ENCODE data around the gene LAMA3. TPM values are rescaled to one million over a fixed set of nuclear protein-coding genes. Genes with fewer than 3 reads are reported as not detected.

The LAMA3 gene
- polyA plus RNA-seq, 1 of the 3 experiments (the other 2 are of a cell fraction): 3.5 TPM

GRCh38 chr18:23719634-23720201 is 30.5 kb downstream of the LAMA3 start:
- H3K79me2 ChIP-seq (ENCODE audit: insufficient read depth): no peaks in the 10 kb centered on the region
- H3K9me3 ChIP-seq: no peaks in the 10 kb centered on the region
- H3K9ac ChIP-seq: no peak overlapping the region
- peaks cover 29% of the 10 kb centered on the region for H3F3A ChIP-seq (replicated peaks; ENCODE audit: insufficient read depth)
- no peak for DNase-seq
- no peaks in the 10 kb centered on the region for H4K20me1 ChIP-seq (ENCODE audit: insufficient read depth)
- H3K27me3 ChIP-seq (ENCODE audit: insufficient read depth): no peaks in the 10 kb centered on the region
- peaks cover 0 to 25% of the 10 kb centered on the region in 2 experiments; a peak in 2 of 4 replicates for H3K4me1 ChIP-seq (ENCODE audit: control insufficient read depth in 1 of 2, insufficient read depth in 2 of 2, low read depth in 1 of 2, low read length in 1 of 2)
- 15% methylated on average over 1 of the region's 1 CpG for WGBS (ENCODE audit: low lambda C conversion rate)
- no peak overlapping the region for H3K4me3 ChIP-seq (ENCODE audit: low read depth in 2 of 2, low read length in 1 of 2)
- ChIA-PET POLR2A (no interaction called here), CTCF (interaction anchor here (0.8 kb wide), 1 partner anchor 15 kb away, joined by 4 read pairs; no protein-coding TSS in a partner anchor)
- peak overlapping the region; percentile 36; the same call in 1 of the 2 replicates for H3K4me2 ChIP-seq
- H3K36me3 ChIP-seq (replicated peaks in 1 of 2; ENCODE audit: control insufficient read depth in 1 of 2, insufficient read depth in 2 of 2, low read length in 1 of 2): no peaks in the 10 kb centered on the region
- H3K9me2 ChIP-seq: no peaks in the 10 kb centered on the region
- H2AFZ ChIP-seq (ENCODE audit: low read depth): 0 out of 2 replicates have a peak overlapping the region, but pooled peaks have one; percentile 15
- peak overlapping the region; percentile 24 to 91; a peak in 2 of 4 replicates for H3K27ac ChIP-seq (ENCODE audit: low read depth in 2 of 2, low read length in 1 of 2)
- TF ChIP-seq USF2 (IDR thresholded peaks at IDR 0.05; ENCODE audit: borderline replicate concordance, low read depth, low read length) (no peak), FOSL2 (IDR thresholded peaks at IDR 0.05; ENCODE audit: borderline replicate concordance, low read depth) (no peak; the same call in none of the 2 replicates), USF1 (IDR thresholded peaks at IDR 0.05; ENCODE audit: borderline replicate concordance, low read depth) (no peak), GATA2 (CRISPR knock-in tag; IDR thresholded peaks at IDR 0.05) (no peak), RFX5 (IDR thresholded peaks at IDR 0.05; ENCODE audit: low read length) (no peak), EZH2phosphoT487 (IDR thresholded peaks at IDR 0.05; ENCODE audit: borderline replicate concordance, low read depth) (no peak), ZBTB33 (IDR thresholded peaks at IDR 0.05; ENCODE audit: borderline replicate concordance, low read depth) (no peak), MXI1 (IDR thresholded peaks at IDR 0.05; ENCODE audit: low read depth, low read length) (no peak), CHD2 (IDR thresholded peaks at IDR 0.05; ENCODE audit: low read length, partially characterized antibody) (no peak), FOXJ3 (CRISPR knock-in tag; IDR thresholded peaks at IDR 0.05) (no peak), RAD21 (IDR thresholded peaks at IDR 0.05; ENCODE audit: low read length) (no peak), TCF12 (IDR thresholded peaks at IDR 0.05) (peak; percentile 63; the same call in 1 of the 2 replicates), EP300 (IDR thresholded peaks at IDR 0.05; ENCODE audit: borderline replicate concordance in 1 of 2, low read depth in 1 of 2, low read length in 1 of 2) (0 out of 4 replicates have a peak, but pooled peaks of 1 of the 2 experiments have one; percentile 41), ELF1 (IDR thresholded peaks at IDR 0.05) (no peak), TAF1 (IDR thresholded peaks at IDR 0.05; ENCODE audit: borderline replicate concordance, low read depth, low read length) (no peak), TEAD4 (IDR thresholded peaks at IDR 0.05; ENCODE audit: borderline replicate concordance, insufficient read depth) (peak; percentile 60; the same call in 1 of the 2 replicates)
- TF ChIP-seq, protein P1, sequence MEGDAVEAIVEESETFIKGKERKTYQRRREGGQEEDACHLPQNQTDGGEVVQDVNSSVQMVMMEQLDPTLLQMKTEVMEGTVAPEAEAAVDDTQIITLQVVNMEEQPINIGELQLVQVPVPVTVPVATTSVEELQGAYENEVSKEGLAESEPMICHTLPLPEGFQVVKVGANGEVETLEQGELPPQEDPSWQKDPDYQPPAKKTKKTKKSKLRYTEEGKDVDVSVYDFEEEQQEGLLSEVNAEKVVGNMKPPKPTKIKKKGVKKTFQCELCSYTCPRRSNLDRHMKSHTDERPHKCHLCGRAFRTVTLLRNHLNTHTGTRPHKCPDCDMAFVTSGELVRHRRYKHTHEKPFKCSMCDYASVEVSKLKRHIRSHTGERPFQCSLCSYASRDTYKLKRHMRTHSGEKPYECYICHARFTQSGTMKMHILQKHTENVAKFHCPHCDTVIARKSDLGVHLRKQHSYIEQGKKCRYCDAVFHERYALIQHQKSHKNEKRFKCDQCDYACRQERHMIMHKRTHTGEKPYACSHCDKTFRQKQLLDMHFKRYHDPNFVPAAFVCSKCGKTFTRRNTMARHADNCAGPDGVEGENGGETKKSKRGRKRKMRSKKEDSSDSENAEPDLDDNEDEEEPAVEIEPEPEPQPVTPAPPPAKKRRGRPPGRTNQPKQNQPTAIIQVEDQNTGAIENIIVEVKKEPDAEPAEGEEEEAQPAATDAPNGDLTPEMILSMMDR (IDR thresholded peaks at IDR 0.05): no peak
- TF ChIP-seq, protein P2, sequence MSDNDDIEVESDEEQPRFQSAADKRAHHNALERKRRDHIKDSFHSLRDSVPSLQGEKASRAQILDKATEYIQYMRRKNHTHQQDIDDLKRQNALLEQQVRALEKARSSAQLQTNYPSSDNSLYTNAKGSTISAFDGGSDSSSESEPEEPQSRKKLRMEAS (IDR thresholded peaks at IDR 0.05; ENCODE audit: low read depth): 0 out of 2 replicates have a peak, but pooled peaks have one; percentile 9
- TF ChIP-seq, protein P3, sequence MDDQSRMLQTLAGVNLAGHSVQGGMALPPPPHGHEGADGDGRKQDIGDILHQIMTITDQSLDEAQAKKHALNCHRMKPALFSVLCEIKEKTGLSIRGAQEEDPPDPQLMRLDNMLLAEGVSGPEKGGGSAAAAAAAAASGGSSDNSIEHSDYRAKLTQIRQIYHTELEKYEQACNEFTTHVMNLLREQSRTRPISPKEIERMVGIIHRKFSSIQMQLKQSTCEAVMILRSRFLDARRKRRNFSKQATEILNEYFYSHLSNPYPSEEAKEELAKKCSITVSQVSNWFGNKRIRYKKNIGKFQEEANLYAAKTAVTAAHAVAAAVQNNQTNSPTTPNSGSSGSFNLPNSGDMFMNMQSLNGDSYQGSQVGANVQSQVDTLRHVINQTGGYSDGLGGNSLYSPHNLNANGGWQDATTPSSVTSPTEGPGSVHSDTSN (IDR thresholded peaks at IDR 0.05): 0 out of 2 replicates have a peak, but pooled peaks have one; percentile 7
- TF ChIP-seq, protein P4, sequence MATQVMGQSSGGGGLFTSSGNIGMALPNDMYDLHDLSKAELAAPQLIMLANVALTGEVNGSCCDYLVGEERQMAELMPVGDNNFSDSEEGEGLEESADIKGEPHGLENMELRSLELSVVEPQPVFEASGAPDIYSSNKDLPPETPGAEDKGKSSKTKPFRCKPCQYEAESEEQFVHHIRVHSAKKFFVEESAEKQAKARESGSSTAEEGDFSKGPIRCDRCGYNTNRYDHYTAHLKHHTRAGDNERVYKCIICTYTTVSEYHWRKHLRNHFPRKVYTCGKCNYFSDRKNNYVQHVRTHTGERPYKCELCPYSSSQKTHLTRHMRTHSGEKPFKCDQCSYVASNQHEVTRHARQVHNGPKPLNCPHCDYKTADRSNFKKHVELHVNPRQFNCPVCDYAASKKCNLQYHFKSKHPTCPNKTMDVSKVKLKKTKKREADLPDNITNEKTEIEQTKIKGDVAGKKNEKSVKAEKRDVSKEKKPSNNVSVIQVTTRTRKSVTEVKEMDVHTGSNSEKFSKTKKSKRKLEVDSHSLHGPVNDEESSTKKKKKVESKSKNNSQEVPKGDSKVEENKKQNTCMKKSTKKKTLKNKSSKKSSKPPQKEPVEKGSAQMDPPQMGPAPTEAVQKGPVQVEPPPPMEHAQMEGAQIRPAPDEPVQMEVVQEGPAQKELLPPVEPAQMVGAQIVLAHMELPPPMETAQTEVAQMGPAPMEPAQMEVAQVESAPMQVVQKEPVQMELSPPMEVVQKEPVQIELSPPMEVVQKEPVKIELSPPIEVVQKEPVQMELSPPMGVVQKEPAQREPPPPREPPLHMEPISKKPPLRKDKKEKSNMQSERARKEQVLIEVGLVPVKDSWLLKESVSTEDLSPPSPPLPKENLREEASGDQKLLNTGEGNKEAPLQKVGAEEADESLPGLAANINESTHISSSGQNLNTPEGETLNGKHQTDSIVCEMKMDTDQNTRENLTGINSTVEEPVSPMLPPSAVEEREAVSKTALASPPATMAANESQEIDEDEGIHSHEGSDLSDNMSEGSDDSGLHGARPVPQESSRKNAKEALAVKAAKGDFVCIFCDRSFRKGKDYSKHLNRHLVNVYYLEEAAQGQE (IDR thresholded peaks at IDR 0.05; ENCODE audit: low read depth, low read length): 0 out of 2 replicates have a peak, but pooled peaks have one; percentile 22

Data from SK-N-SH (cell line).